Measurements from ENCODE around the gene GAPT. TPM values are rescaled to one million over a fixed set of nuclear protein-coding genes. Genes with fewer than 3 reads are reported as not detected.

Gene GAPT
- total RNA-seq, 4 donors from 2014 or later = 3.8 TPM; not detected in 3

DNA sequence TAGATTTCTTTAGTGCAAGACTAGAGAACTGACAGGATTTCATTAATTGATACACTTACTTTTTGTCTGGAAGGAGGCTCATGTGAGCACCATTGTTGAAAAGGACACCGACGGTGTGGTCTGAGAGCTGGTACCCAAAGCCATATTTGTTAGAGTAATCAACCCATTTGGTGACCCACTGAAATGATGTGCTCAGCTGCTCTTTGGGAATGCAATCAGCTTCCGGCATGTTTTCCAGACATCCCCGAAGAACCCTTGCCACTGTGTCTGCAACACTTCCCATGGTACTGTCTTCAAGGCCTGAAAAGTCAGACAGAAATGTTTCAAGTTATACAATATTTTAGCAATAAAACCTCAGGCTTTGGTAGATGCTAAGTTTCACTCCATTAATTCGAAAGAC is 35.8 kb upstream of the GAPT start:
- Histone ChIP-seq H3K27ac (no peak overlapping the region), H3K4me3 (no peak overlapping the region), H3K4me1 (peaks cover 0 to 24% (median 5%) of the 10 kb centered on the region in 4 donors), H3K9me3 (no peaks in the 10 kb centered on the region), H3K27me3 (no peaks in the 10 kb centered on the region), H3K36me3 (peaks cover 0 to 9% (median 0%) of the 10 kb centered on the region in 4 donors)
- intact Hi-C loops (cut with DNase I; ENCODE audit: low total_unique reads) (loop anchor here (5.0 kb wide), 1 partner anchor 1278 kb away; no protein-coding TSS in a partner anchor), in situ Hi-C loops (cut with MboI; ENCODE audit: low pct_ligation_motif_present in 1 of 4, low pct_unique_long_range_greater_than_20kb in 1 of 4, low sequenced_read_pairs in 3 of 4) (loop anchor here (10.0 to 25.0 kb wide), 5 partner anchors 568 to 1151 kb away; no protein-coding TSS in a partner anchor)
- WGBS, 2 donors (ENCODE audit: low coverage in 1 of 2) = 82 to 84% methylated on average over 5 of the region's 5 CpGs
- no peak for TF ChIP-seq EP300 (IDR thresholded peaks at IDR 0.05; ENCODE audit: low read depth)
- TF ChIP-seq, protein P1, sequence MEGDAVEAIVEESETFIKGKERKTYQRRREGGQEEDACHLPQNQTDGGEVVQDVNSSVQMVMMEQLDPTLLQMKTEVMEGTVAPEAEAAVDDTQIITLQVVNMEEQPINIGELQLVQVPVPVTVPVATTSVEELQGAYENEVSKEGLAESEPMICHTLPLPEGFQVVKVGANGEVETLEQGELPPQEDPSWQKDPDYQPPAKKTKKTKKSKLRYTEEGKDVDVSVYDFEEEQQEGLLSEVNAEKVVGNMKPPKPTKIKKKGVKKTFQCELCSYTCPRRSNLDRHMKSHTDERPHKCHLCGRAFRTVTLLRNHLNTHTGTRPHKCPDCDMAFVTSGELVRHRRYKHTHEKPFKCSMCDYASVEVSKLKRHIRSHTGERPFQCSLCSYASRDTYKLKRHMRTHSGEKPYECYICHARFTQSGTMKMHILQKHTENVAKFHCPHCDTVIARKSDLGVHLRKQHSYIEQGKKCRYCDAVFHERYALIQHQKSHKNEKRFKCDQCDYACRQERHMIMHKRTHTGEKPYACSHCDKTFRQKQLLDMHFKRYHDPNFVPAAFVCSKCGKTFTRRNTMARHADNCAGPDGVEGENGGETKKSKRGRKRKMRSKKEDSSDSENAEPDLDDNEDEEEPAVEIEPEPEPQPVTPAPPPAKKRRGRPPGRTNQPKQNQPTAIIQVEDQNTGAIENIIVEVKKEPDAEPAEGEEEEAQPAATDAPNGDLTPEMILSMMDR (IDR thresholded peaks at IDR 0.05) = no peak
- no peak for TF ChIP-seq POLR2AphosphoS5 (IDR thresholded peaks at IDR 0.05)
- TF ChIP-seq POLR2A (IDR thresholded peaks at IDR 0.05) = no peak
- DNase-seq = no peak

DNA sequence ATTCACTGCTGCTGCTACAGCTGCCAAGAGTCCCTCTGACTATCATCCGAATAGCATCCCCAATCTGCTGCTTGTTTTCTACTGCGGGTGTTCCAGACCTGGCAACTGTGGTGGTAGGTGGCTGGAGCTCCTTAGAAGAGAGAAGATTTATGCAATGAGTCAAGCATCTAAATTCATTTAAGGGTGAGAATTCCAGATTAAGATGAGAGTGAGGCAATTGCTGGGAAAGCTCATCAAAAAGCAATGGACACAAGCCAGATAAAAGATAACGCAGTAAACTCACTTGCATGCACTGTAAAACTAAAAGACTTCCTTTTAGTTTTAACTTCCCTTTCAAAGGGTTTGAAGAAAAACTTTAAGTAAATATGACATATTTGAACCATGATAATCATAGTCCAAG is 35.2 kb upstream of the GAPT start:
- no peak overlapping the region for H3K27ac ChIP-seq

DNA sequence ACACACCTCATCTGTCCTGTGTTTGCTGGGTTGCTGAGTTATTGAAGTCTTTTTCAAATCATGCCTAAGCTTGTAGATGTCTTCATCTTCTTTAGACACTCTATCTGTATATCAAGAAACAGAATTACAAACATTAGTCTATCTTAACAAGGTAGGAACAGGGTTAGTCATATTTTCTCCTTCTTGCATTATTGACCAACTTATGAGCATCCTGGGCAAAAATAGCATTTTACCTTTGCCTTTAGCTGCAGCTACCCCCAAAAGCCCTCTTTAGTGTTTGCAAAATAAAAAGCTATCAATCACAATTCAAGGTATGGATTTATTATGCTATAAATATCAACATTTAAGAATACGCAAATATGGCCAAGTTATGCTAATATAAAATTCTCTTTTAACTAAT is 34.7 kb upstream of the GAPT start:
- Histone ChIP-seq H3K27me3 (no peaks in the 10 kb centered on the region), H3K4me3 (peak overlapping the region in 1 of 4 donors; percentile 3), H3K9me3 (no peaks in the 10 kb centered on the region), H3K4me1 (peaks cover 0 to 26% (median 9%) of the 10 kb centered on the region in 4 donors), H3K27ac (peak overlapping the region in 1 of 4 donors; percentile 5), H3K36me3 (peaks cover 0 to 9% (median 0%) of the 10 kb centered on the region in 4 donors)
- intact Hi-C loops (cut with DNase I; ENCODE audit: low total_unique reads) (loop anchor here (5.0 kb wide), 1 partner anchor 1279 kb away; no protein-coding TSS in a partner anchor), in situ Hi-C loops (cut with MboI; ENCODE audit: low pct_ligation_motif_present in 1 of 4, low pct_unique_long_range_greater_than_20kb in 1 of 4, low sequenced_read_pairs in 3 of 4) (loop anchor here (10.0 to 25.0 kb wide), 5 partner anchors 569 to 1152 kb away; no protein-coding TSS in a partner anchor)
- 81 to 94% methylated on average over 1 of the region's 1 CpG for WGBS, 2 donors (ENCODE audit: low coverage in 1 of 2)
- DNase-seq = no peak
- TF ChIP-seq, protein P1 (IDR thresholded peaks at IDR 0.05) = no peak
- TF ChIP-seq POLR2A (IDR thresholded peaks at IDR 0.05) (no peak), EP300 (IDR thresholded peaks at IDR 0.05; ENCODE audit: low read depth) (no peak), POLR2AphosphoS5 (IDR thresholded peaks at IDR 0.05) (no peak)

More for the DNA sequence above, 35.2 kb upstream of the GAPT start:
- in situ Hi-C loops (cut with MboI; ENCODE audit: low pct_ligation_motif_present in 1 of 4, low pct_unique_long_range_greater_than_20kb in 1 of 4, low sequenced_read_pairs in 3 of 4) = loop anchor here (10.0 to 25.0 kb wide), 5 partner anchors 569 to 1151 kb away; no protein-coding TSS in a partner anchor
- no peak for DNase-seq
- Histone ChIP-seq H3K36me3 (peaks cover 0 to 9% (median 0%) of the 10 kb centered on the region in 4 donors), H3K9me3 (no peaks in the 10 kb centered on the region), H3K4me3 (no peak overlapping the region), H3K4me1 (peaks cover 0 to 24% (median 7%) of the 10 kb centered on the region in 4 donors), H3K27me3 (no peaks in the 10 kb centered on the region)
- intact Hi-C loops (cut with DNase I; ENCODE audit: low total_unique reads) = loop anchor here (5.0 kb wide), 1 partner anchor 1279 kb away; no protein-coding TSS in a partner anchor
- 79% methylated on average over 3 of the region's 3 CpGs for WGBS, 2 donors (ENCODE audit: low coverage in 1 of 2)
- no peak for TF ChIP-seq POLR2AphosphoS5 (IDR thresholded peaks at IDR 0.05)
- TF ChIP-seq, protein P1 (IDR thresholded peaks at IDR 0.05) = no peak
- TF ChIP-seq EP300 (IDR thresholded peaks at IDR 0.05; ENCODE audit: low read depth) = no peak
- TF ChIP-seq POLR2A (IDR thresholded peaks at IDR 0.05) = no peak

DNA sequence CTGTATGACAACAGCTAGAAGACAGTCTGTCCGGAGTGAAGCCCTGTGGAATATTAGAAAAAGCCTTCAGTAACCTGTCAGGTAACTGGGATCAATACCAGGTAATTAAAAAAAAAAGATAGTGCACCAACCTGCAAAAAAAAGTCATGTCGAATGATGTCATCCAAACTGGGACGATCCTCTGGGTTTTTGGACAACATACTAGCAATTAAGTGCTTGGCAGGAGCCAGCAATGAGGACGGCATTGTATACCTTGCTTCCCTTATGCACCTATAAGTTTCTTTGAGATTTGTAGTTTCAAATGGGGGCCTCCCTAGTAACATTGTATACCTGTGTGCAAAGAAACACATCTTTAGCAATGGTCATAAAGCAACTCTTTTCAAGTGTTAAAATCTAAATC is 34.2 kb upstream of the GAPT start:
- Histone ChIP-seq H3K27me3 (no peaks in the 10 kb centered on the region), H3K4me3 (peak overlapping the region in 1 of 4 donors; percentile 80), H3K36me3 (peaks cover 0 to 9% (median 0%) of the 10 kb centered on the region in 4 donors), H3K9me3 (no peaks in the 10 kb centered on the region), H3K4me1 (peaks cover 0 to 32% (median 10%) of the 10 kb centered on the region in 4 donors), H3K27ac (peak overlapping the region in 1 of 4 donors; percentile 5)
- DNase-seq = no peak
- 77 to 81% methylated on average over 2 to 4 of the region's 4 CpGs for WGBS, 2 donors (ENCODE audit: low coverage in 1 of 2)
- in situ Hi-C loops (cut with MboI; ENCODE audit: low pct_ligation_motif_present in 1 of 4, low pct_unique_long_range_greater_than_20kb in 1 of 4, low sequenced_read_pairs in 3 of 4) (loop anchor here (10.0 to 25.0 kb wide), 5 partner anchors 570 to 1152 kb away; no protein-coding TSS in a partner anchor), intact Hi-C loops (cut with DNase I; ENCODE audit: low total_unique reads) (loop anchor here (5.0 kb wide), 1 partner anchor 1280 kb away; no protein-coding TSS in a partner anchor)
- TF ChIP-seq POLR2AphosphoS5 (IDR thresholded peaks at IDR 0.05) (no peak), POLR2A (IDR thresholded peaks at IDR 0.05) (no peak), EP300 (IDR thresholded peaks at IDR 0.05; ENCODE audit: low read depth) (no peak)
- TF ChIP-seq, protein P1 (IDR thresholded peaks at IDR 0.05) = no peak
